Measurements from ENCODE around the gene XPNPEP1.

XPNPEP1 gene

GRCh38 chr10:109922976-109923921 is at the start of gene XPNPEP1:
Gene XPNPEP1 (minus strand): TSS chr10:109923511. CDS start chr10:109923433, 78 bp downstream.
- DNase-seq (ENCODE audit: low read depth), result peak; percentile 73

DNA sequence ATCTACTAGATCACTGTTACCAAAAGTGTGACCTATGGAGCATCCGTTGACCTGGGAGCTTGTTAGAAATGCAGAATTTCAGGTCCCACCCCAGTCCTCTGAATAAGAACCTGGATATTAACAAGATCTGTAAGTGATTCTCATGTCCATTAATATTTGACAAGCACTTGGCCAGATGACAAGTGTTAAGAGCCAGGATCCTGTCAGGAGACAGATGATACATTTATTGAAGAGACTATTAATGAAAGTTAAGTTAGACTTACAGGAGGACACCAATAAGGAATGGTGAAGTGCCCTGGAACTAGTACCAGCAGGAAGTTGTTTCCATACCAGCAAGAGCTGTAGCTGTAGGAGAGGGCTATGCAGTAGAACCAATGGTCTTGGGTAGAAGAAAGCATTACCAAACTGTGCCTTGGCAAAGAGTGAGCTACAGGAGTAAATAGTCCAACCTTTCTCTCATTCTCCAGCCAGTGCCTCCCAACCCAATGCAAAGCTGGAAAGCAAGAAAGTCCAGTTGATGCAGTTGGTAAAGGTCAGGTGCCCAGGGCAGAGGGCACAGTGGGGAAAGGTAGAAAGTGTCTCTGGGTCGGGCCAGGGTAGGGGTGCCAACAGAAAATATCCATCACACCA is 49.2 kb upstream of the XPNPEP1 start:
- DNase-seq (ENCODE audit: low read depth), result no peak

DNA sequence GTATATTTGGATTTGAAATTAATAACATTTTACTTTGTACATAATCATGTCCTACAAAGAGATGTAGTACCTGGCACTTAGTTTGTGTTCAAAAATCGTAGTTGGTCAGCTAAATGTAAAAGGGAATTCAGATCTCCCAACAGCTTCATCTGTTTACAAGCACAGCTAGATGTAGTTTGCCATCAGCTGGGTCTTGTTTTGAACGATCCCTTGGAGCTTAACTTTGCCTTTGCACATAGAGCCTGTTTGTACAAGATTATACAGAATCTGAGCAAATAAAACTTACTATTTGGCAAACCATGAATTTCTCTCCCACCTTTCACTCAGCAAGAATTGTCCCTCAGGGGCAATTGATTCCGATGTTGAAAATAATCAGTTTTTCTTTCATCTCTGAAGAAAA is 48.3 kb upstream of the XPNPEP1 start:
- DNase-seq (ENCODE audit: low read depth), result no peak

GRCh38 chr10:109969760-109970346 is 46.5 kb upstream of the XPNPEP1 start:
- no peak for DNase-seq (ENCODE audit: low read depth)

DNA sequence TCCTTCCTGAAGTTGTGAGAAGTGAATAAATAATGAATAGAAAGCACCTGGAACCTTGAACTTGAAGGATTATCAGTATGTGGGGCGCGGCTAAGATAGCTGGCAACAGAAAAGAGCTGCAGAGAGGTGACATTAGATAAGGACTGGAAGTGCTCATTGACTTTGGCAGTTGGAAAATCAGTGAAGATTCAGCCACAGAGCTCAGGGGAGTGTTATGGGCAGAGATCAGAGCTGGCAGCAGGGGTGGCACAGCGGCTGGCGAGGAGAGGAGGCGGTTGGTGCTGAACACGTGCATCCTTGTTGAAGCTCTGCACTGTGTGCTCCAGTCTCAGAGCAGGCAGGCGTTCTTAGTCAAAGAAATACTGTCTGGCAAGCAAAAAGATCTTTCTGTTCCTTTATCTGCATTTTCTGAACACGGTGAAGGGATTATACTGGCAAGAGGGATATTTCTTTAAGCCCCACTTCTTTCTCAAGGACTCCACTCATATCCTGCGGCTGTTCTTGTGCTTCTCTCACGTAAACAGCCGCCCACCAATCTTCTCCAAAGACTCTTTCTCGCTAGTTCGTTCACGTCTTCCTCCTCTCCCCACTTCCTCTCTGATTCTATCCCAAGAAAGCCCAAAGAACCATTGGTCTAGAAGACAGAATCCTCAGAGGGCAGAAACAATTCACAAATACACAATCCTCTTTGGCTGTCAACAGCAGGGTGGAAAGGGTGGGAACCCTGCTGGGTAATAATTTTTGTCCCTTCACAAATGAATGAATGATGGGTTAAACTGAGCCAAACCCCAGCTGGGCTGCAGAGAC is 45.8 kb upstream of the XPNPEP1 start:
- no peak for DNase-seq (ENCODE audit: low read depth)

DNA sequence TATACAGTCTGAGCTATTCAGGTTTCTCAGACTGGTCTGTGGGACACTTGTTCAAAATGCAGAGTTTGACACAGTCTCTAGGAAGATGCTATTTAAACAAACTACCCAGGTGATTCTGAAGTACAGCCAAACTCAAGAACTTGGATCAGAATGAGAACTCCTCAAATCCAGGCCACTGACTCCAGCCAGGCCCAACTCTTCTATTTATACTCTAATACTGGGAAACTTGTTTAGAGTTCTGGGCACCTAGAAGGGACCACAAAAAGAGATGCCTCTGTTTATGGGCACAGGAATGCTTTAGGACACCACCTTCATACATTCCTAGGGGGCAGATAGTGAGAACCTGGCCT is 44.4 kb upstream of the XPNPEP1 start:
- DNase-seq (ENCODE audit: low read depth), result no peak

GRCh38 chr10:109966961-109967738 is 43.8 kb upstream of the XPNPEP1 start:
- DNase-seq (ENCODE audit: low read depth), result no peak

DNA sequence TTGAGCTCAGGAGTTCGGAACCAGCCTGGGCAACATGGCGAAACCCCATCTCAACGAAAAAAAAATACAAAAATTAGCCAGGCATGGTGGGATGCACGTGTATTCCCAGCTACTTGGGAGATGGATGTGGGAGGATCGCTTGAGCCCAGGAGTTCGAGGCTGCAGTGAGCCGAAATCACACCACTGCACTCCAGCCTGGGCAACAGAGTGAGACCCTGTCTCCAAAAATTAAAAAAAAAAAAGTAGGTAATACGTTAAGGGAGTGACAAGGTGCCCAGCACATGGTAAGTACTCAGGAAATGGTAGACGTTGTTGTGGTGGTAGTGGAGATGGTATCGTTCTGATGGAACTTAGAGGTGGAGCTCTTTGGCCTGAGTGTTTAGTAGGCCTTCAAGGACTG is 41.0 kb upstream of the XPNPEP1 start:
- DNase-seq (ENCODE audit: low read depth), result no peak

GRCh38 chr10:109963439-109963838 is 40.1 kb upstream of the XPNPEP1 start:
- DNase-seq (ENCODE audit: low read depth), result no peak

GRCh38 chr10:109962247-109962646 is 38.9 kb upstream of the XPNPEP1 start:
- no peak for DNase-seq (ENCODE audit: low read depth)

DNA sequence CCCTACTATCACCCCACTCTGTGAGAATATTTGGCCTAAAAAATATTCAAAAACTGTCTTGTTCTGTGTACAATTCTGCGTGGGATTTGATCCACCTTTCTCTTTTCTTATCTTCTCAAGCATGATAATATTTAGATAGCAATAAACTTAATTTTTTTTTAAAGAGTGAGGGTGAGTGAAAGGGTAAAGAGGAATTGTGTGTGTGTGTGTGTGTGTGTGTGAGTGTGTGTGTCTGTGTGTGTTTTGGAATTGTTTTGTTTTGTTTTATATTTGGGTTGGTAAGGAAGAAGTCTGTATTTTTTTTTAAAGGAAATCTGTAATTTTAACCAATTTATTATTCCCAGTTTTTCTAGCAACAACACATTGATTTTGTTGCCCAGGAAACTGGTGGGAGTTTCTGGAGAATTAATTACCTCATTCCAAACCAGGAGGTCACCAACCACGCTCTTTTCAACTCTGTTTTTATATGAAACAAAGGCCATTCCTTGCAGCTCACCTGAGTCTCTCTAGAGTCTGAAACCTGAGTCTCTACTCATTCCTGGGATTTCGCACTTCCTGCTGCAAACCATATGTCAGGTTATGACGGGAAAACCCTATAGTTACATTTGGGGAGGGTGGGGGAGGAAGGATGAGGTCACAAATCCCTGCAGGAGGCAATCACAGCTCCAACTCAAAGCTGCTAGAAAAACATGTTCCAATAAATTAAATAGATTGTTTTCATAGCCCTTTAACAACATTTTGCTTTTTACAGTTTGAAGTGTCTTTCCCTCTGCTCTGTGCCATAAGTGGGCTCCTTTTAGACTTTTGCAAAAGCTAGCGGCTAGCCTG is 38.1 kb upstream of the XPNPEP1 start:
- no peak for DNase-seq (ENCODE audit: low read depth)

DNA sequence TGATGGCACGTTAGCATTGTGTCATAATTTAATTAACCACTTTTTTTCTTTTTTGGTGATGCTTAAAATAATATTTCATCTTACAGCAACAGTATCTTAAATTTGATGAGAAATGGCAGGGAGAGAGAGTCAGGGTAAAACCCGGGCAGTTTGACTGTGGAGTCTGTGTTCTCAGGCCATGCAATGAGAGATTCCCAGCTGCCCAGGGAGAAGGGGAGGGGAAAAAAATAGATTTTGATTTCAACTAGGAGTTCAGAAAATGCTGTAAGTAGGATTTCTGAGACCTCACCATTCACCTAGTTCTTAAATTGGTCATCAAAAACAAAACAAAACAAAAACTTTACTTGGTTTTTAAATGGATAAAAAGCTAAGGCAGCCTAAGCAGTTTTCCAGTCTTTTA is 37.4 kb upstream of the XPNPEP1 start:
- DNase-seq (ENCODE audit: low read depth), result no peak

- DNase-seq (ENCODE audit: low read depth), result no peak
These were observed 36.2 kb upstream of the XPNPEP1 start for GRCh38 chr10:109959259-109960145.

DNA sequence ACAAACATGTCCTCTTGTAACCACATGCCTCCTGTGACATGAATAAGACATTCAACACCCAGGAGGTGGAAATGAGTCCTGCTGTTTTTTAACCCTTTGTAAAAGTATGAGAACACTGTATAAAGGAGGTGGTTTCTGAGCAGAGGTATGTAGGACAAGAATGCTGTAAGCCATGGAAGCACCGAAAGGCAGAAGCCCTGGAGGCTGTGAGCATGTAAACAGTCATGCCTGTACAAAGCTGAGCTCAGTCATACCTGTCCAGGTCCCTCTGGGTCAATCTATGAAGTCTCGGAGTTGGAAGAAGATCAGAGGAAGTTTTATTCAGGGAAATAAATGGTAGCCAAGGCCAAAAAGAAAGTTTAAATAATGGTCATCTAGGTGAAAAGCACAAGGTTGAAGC is 34.7 kb upstream of the XPNPEP1 start:
- DNase-seq (ENCODE audit: low read depth), result no peak

DNA sequence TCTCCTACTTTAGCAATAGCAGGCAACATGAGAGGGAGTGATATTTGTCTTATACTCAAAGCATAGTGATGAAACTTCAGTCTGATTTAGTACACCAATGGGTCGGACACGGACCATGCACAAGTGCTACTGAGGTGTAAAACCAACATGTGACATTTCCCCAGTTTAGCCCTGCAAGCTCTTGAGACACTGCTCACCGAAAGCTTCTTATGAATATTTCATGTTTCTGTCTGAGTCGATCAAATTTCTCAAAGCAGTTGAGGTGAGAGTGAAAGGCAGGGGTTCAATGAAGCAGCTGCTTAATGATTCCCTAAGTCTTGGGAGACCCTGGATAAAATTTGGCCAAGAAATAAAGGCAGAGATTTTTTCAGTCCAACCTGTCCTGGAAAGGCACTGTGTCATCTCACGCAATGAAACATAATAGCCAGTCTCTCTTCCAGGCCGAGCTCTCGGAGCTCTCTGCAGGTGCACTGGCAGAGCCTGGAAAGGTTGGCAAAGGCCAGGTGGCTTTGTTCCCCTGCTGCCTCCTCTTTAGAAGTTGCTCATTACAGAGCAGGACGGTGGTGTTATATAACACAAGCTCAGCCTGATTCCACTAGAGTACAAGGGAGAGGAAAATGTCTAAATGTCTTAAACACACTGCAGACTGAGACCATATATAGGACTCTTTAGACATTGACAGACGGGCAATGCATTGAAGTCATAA is 33.9 kb upstream of the XPNPEP1 start:
- DNase-seq (ENCODE audit: low read depth), result no peak

GRCh38 chr10:109956454-109957091 is 33.3 kb upstream of the XPNPEP1 start:
- no peak for DNase-seq (ENCODE audit: low read depth)

DNA sequence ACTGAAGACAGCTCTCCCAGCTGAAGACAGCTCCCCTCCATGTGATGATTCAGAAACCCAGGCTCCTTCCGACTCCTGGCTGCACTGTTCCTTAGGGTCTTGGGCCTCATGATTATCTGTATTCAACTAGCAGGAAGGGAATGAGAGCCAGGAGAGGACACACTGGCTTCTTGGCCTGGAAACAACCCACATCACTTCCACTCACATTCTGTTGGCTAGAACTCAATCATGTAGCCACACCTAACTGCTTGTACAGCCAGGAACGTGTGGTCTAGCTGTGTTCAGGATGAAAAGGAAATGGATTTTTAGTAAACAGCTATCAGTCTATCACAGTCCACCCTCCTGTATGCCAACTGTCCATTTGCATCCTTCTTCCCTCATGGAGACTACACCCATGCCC is 30.5 kb upstream of the XPNPEP1 start:
- no peak for DNase-seq (ENCODE audit: low read depth)

DNA sequence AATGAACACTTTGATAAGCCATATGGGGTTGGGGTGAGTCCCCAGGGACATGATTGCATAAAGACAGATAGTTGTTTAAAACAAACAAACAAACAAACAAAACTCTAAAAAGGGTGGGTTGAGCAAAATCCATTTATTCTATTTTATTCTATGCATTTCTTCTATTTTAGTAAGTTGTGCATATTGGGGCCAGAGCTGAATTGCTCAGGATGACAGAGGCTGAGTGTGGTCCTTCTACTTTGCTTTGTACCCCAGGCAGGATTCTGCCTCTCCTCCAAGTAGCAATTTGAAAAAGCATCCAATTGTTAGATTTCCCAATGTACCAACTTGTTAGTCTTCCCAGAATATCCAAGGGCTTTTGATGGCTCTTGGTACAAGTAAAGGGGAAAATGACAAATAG is 29.2 kb upstream of the XPNPEP1 start:
- no peak for DNase-seq (ENCODE audit: low read depth)

All from T-helper 22 cell (primary cell).